ENCODE measurements around the gene ATP9B. TPM values are rescaled to one million over a fixed set of nuclear protein-coding genes. Genes with fewer than 3 reads are reported as not detected.

The ATP9B gene
- polyA plus RNA-seq, 3 donors, result 7.2 to 20.3 (median 14.0) TPM

DNA sequence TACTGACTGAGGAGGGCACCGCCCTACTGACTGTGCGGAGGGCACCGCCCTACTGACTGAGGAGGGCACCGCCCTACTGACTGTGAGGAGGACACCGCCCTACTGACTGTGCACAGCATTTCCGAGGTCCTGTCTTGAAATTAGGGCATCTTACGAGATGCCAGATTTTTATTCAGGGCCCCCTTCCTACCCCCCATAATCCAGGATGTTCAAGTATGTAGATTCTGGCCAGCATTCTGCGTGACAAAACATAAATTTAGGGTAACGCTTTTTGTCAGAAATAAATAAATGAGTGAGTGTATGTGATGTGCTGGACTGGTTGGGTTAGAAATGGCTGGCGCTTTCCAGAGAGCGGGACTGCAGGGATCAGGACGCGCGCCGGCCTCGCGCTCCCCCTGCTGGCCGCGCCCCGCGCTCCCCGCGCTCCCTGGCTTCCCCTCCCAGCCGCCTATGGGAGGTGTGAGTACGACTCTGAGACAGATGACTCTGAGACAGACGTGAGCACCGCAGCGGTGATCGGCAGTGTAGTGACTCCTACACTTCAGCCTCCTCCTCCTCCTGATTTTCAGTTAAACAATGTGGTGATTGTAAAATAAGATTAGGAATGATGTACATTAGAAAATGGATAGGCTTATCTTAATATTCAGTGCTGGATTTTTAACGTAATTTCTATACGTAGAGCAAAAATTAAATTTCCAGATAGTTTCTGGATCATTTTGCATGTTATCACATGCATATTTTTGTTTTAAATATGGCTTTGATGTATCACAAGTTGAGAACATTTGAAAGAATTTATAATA lies 177.3 kb downstream of the ATP9B start:
- no peaks in the 10 kb centered on the region for H4K20me1 ChIP-seq (ENCODE audit: insufficient read depth, low read length)
- H2AFZ ChIP-seq (ENCODE audit: insufficient read depth, low read depth, low read length, poor library complexity, severe bottlenecking), result no peak overlapping the region
- no peaks in the 10 kb centered on the region for H3K27me3 ChIP-seq (ENCODE audit: control insufficient read depth in 2 of 2, insufficient read depth in 2 of 2, low read length in 2 of 2)
- no peaks in the 10 kb centered on the region for H3K4me1 ChIP-seq (ENCODE audit: control insufficient read depth in 1 of 2, insufficient read depth in 2 of 2, low read length in 2 of 2)
- H3K36me3 ChIP-seq (replicated peaks in 1 of 2; ENCODE audit: control insufficient read depth in 1 of 2, insufficient read depth in 2 of 2, low read length in 2 of 2), result no peaks in the 10 kb centered on the region
- WGBS (ENCODE audit: insufficient coverage), result 69% methylated on average over 6 of the region's 31 CpGs
- peak overlapping the region; percentile 16 for H3K4me2 ChIP-seq (replicated peaks; ENCODE audit: extremely low read depth, low read length, poor library complexity, severe bottlenecking)
- H3K36me3 Mint-ChIP-seq, result peaks cover 0 to 1% of the 10 kb centered on the region in 2 donors
- peak; percentile 23 to 51 (median 47) for DNase-seq
- intact Hi-C loops (cut with micrococcal nuclease), result loop anchor here in 1 of 2 donors (2.0 to 10.0 kb wide), 2 partner anchors 372 to 592 kb away; no protein-coding TSS in a partner anchor
- H3K9me3 Mint-ChIP-seq, result peaks cover 0 to 3% (median 0%) of the 10 kb centered on the region in 7 donors
- peaks cover 6% of the 10 kb centered on the region for H3K4me1 Mint-ChIP-seq
- H3K4me3 Mint-ChIP-seq, result no peak overlapping the region
- peaks cover 0 to 6% of the 10 kb centered on the region in 2 donors for H3K9me3 ChIP-seq (replicated peaks in 1 of 2; ENCODE audit: control insufficient read depth in 1 of 2, insufficient read depth in 1 of 2, low read length in 2 of 2)
- H3K27ac ChIP-seq (ENCODE audit: low read depth in 1 of 2, low read length in 2 of 2), result no peak overlapping the region
- peak overlapping the region in 4 of 7 donors; percentile 8 to 60 (median 44) for H3K27ac Mint-ChIP-seq
- no peak overlapping the region for H3K4me3 ChIP-seq (replicated peaks in 1 of 3; ENCODE audit: low read depth in 2 of 3, low read length in 3 of 3)
- no peaks in the 10 kb centered on the region for H3K27me3 Mint-ChIP-seq (ENCODE audit: low read depth in 3 of 3)
- no peak overlapping the region for H3K9ac ChIP-seq (ENCODE audit: insufficient read depth, low read length, poor library complexity, severe bottlenecking)
- H3K79me2 ChIP-seq (ENCODE audit: insufficient read depth, low read length), result no peaks in the 10 kb centered on the region
- TF ChIP-seq, protein P1, sequence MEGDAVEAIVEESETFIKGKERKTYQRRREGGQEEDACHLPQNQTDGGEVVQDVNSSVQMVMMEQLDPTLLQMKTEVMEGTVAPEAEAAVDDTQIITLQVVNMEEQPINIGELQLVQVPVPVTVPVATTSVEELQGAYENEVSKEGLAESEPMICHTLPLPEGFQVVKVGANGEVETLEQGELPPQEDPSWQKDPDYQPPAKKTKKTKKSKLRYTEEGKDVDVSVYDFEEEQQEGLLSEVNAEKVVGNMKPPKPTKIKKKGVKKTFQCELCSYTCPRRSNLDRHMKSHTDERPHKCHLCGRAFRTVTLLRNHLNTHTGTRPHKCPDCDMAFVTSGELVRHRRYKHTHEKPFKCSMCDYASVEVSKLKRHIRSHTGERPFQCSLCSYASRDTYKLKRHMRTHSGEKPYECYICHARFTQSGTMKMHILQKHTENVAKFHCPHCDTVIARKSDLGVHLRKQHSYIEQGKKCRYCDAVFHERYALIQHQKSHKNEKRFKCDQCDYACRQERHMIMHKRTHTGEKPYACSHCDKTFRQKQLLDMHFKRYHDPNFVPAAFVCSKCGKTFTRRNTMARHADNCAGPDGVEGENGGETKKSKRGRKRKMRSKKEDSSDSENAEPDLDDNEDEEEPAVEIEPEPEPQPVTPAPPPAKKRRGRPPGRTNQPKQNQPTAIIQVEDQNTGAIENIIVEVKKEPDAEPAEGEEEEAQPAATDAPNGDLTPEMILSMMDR (IDR thresholded peaks at IDR 0.05), result peak; percentile 92

DNA sequence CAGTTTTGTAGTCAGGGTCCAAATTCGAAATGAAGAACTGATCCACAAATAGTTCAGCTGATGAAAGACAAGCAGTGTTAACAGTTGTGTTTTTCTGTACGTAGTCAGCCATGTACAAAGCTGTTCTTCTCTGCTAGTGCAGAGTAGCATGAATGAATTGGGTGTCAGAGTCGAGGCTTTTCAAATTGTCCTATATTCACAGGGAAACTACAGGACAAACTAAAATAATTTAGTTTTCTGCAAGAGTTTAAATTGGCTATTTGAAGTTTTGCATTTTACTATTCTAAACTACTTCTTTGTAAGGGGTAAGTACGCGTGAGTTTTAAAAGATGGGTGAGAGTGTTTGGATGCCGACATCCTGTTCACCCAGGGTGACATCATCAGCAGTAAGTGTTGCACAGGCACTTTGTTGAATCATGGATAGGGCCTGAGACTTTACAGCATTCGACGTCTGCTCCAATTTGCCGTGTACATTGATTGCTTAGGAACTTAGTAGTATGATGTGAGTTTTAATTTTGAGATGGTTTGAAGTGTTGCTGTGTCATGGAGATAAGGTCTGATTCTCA lies 179.4 kb downstream of the ATP9B start:
- peaks cover 0 to 6% of the 10 kb centered on the region in 2 donors for H3K9me3 ChIP-seq (replicated peaks in 1 of 2; ENCODE audit: control insufficient read depth in 1 of 2, insufficient read depth in 1 of 2, low read length in 2 of 2)
- H3K36me3 Mint-ChIP-seq, result peaks cover 8 to 10% of the 10 kb centered on the region in 2 donors
- H3K27me3 ChIP-seq (ENCODE audit: control insufficient read depth in 2 of 2, insufficient read depth in 2 of 2, low read length in 2 of 2), result no peaks in the 10 kb centered on the region
- intact Hi-C loops (cut with micrococcal nuclease), result loop anchor here in 1 of 2 donors (10.0 kb wide), 1 partner anchor 594 kb away; no protein-coding TSS in a partner anchor
- H3K79me2 ChIP-seq (ENCODE audit: insufficient read depth, low read length), result no peaks in the 10 kb centered on the region
- TF ChIP-seq, protein P1 (IDR thresholded peaks at IDR 0.05), result no peak
- H3K4me1 Mint-ChIP-seq, result peaks cover 6% of the 10 kb centered on the region
- H3K4me3 Mint-ChIP-seq, result no peak overlapping the region
- H3K27me3 Mint-ChIP-seq (ENCODE audit: low read depth in 3 of 3), result no peaks in the 10 kb centered on the region
- no peaks in the 10 kb centered on the region for H3K4me1 ChIP-seq (ENCODE audit: control insufficient read depth in 1 of 2, insufficient read depth in 2 of 2, low read length in 2 of 2)
- no peak overlapping the region for H3K9ac ChIP-seq (ENCODE audit: insufficient read depth, low read length, poor library complexity, severe bottlenecking)
- no peak overlapping the region for H3K27ac Mint-ChIP-seq
- no peak overlapping the region for H2AFZ ChIP-seq (ENCODE audit: insufficient read depth, low read depth, low read length, poor library complexity, severe bottlenecking)
- no peak overlapping the region for H3K4me3 ChIP-seq (replicated peaks in 1 of 3; ENCODE audit: low read depth in 2 of 3, low read length in 3 of 3)
- no peaks in the 10 kb centered on the region for H4K20me1 ChIP-seq (ENCODE audit: insufficient read depth, low read length)
- H3K9me3 Mint-ChIP-seq, result peaks cover 0 to 3% (median 0%) of the 10 kb centered on the region in 7 donors
- H3K4me2 ChIP-seq (replicated peaks; ENCODE audit: extremely low read depth, low read length, poor library complexity, severe bottlenecking), result no peak overlapping the region
- 94% methylated on average over 2 of the region's 9 CpGs for WGBS (ENCODE audit: insufficient coverage)
- H3K27ac ChIP-seq (ENCODE audit: low read depth in 1 of 2, low read length in 2 of 2), result no peak overlapping the region
- DNase-seq, result no peak
- H3K36me3 ChIP-seq (replicated peaks in 1 of 2; ENCODE audit: control insufficient read depth in 1 of 2, insufficient read depth in 2 of 2, low read length in 2 of 2), result peaks cover 1 to 5% of the 10 kb centered on the region in 2 donors

All from CD14-positive monocyte (primary cell).